Measurements from ENCODE around the gene HDAC3.

The HDAC3 gene

DNA sequence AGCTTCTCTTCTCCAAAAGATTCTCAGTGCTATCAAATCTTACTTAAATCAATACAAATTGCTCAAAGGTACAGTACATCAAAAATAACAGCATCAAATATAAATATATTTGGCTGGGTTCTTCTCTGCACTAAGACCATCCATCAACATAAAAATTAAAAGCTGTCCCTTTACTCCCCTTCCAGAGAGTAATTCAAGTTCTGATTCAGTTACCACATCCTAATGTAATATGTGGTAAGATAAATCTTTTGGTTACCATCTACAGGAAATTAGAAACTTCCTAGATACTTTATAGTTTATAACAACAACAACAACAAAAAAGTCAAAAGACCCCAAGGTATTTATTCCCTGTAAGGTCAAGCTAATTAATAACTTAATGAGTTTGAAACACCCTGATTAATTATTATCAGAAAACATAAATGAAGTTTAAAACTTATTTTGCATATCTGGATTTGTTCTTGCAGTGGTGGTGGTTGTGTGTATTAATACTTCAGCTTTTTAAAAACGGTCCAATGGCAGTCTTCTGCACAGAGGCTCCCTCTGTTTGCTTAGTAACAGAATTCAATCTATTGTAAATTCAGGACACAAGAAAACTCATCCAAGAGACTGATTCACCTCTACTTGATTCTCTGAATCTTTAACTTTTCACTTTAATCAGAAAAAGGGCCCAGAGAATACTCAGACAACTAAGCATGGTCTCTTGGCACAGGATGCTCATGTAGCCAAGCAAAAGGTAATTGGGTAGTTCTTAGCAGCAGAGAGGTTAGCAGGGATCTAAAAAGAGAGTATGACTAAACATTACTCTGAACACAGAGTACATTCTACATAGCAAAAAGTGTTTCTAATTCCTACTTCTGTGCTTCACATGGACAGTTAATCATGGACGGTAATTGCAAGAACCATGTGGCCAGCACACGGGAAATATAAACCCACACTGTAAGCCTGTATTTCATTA, 38.0 kb downstream of the HDAC3 start:
- DNase-seq = peak; percentile 30

GRCh38 chr5:141597814-141598213, 38.8 kb downstream of the HDAC3 start:
- no peak for DNase-seq

DNA sequence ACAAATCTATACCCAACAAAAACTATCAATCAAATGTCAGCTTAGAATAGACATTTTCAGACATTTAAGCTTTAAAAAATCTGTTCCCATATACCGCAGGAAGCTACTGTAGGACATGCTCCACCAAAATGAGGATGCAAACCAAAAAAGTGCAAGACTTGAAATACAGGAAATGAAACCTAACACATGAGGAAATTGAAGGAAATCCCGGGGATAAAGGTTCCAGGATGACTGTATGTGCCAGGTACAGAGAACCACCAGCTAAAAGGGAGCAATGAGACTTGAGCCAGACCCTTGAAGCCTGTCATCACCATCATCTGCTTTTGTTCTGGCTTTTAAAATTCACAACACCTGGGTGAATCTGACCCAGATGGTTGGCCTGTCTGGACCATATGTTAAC, 39.3 kb downstream of the HDAC3 start:
- DNase-seq = peak; percentile 29

DNA sequence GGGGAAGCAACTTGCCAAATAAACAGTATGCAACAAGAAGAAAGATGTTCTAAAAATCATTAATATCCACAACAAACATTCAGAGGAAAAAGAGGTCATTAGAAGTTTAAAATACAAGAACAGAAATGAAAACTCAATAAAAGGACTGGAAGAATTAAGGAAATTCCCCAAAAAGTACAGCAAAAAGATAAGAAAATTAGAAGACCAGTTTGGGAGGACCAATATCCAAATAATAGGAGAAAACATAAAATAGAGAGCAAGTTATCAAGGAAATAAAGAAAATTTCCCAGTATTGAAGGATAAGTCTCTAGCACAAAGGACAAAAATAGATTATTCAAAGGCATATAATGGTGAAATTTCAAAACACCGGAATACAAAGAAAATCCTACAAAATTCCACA, 39.8 kb downstream of the HDAC3 start:
- DNase-seq = no peak

DNA sequence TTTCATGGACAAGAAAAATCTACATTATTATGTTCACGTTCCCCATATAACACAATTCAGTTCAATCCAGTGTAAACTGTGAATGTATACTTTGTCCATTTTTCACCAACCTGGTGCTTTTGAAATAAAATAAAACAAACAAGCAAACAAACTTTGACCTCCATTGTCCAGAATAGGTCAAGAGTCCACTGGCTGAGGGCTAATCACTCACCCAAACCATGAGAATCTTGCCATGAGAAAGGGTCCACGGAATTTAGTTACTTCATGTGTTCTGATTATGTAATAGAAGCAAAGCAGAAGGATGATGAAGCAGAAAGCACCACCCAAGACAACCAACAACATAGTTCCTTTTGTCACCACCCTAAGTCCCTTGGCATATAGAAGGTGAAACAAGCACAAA, 46.5 kb downstream of the HDAC3 start:
- no peak for DNase-seq

DNA sequence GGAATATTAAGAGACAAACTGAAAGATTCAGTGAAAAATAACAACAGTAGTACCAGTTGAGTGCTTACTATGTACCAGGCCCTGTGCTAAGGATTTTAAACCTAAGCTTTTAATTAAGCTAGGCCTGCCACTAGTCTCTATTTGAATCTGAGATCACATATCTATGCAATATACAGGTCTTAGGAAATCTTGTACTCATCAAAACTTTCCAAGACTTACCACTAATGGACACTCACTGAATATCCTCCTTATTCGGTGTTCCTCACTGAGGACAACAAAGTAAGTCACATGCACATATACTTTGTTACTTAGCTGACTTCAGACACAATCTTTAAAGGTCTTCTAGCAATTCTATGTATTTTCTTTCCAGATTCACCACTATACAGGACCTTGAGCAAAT, 50.4 kb downstream of the HDAC3 start:
- DNase-seq = no peak

DNA sequence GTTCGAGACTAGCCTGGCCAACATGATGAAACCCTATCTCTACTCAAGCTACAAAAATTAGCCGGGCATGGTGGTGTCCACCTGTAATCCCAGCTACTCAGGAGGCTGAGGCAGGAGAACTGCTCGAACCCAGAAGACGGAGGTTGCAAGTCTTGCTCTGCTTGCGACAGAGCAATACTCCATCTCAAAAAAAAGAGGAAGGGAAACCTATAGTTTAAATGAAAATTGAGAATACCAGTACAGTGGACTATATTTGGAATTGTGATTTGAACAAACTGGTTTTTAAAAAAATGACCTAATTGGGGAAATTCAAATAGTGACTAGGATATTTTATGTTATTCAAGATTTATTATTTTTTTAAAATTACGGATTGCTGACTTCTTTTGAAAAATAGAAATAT, 51.1 kb downstream of the HDAC3 start:
- no peak for DNase-seq

- no peak for DNase-seq
These were observed 62.5 kb downstream of the HDAC3 start for GRCh38 chr5:141574122-141574510.

GRCh38 chr5:141573489-141574121, 63.0 kb downstream of the HDAC3 start:
- DNase-seq = no peak

Measured in activated CD4-positive, alpha-beta T cell treated with anti-CD3 and anti-CD28 coated beads, Interleukin-2, Interleukin-6, amounts not matched to agents 100 ng/mL and 50 ng/mL, durations not matched to agents 16 hours and 8 hours (primary cell).